Ishikawa (cell line): ENCODE data around the gene CORIN.

Experiments used
- CEBPB ChIP-seq: IDR thresholded peaks from 2 replicates; pipeline ENCODE4 v1.6.1; 2012
- CREB1 ChIP-seq: IDR thresholded peaks from 2 replicates; pipeline ENCODE4 v1.6.1; 2012; ENCODE audit warnings: low read depth
- EP300 ChIP-seq: IDR thresholded peaks from 2 replicates; pipeline ENCODE4 v1.6.1; 2012; ENCODE audit warnings: borderline replicate concordance
- NFIC ChIP-seq: IDR thresholded peaks from 2 replicates; pipeline ENCODE4 v1.6.1; 2012
- RAD21 ChIP-seq: IDR thresholded peaks from 2 replicates; pipeline ENCODE4 v1.6.1; 2012; ENCODE audit warnings: low read depth
- TAF1 ChIP-seq: IDR thresholded peaks from 2 replicates; pipeline ENCODE4 v1.6.1; 2012; ENCODE audit warnings: low read depth, mild to moderate bottlenecking
- TCF12 ChIP-seq: IDR thresholded peaks from 2 replicates; pipeline ENCODE4 v1.6.1; 2012; ENCODE audit warnings: low read depth
- TEAD4 ChIP-seq: IDR thresholded peaks from 2 replicates; pipeline ENCODE4 v1.6.1; 2012
- YY1 ChIP-seq: IDR thresholded peaks from 2 replicates; pipeline ENCODE4 v1.6.1; 2012; ENCODE audit warnings: low read depth
- TF ChIP-seq, protein P1 (sequence below): IDR thresholded peaks from 2 replicates; pipeline ENCODE4 v1.6.1; 2012; ENCODE audit warnings: low read depth, mild to moderate bottlenecking
- TF ChIP-seq, protein P2 (sequence below): IDR thresholded peaks from 2 replicates; pipeline ENCODE4 v1.6.1; 2012

DNA sequence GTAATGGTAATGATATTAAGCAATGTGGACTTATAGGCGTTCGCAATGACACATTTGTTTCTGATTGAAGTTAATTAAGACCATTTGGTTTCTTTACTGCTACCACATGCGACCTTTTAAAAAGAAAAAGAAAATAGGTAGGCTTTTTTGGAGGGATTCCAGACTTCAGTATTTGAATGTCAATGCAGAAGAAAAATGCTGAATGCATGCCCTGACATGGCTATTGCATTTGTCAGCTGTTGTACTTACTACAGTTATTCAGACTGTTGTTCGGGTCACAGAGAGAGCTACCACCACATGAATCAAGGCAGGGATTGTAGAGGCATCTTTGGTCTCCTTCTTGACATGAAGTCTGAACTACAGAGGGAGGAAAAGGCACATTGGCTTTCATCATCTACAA, 163.7 kb downstream of the CORIN start:
- TF ChIP-seq YY1 (no peak), RAD21 (no peak), CEBPB (no peak), EP300 (no peak), TEAD4 (no peak), NFIC (no peak), CREB1 (no peak), TCF12 (no peak), TAF1 (no peak)
- TF ChIP-seq, protein P1, sequence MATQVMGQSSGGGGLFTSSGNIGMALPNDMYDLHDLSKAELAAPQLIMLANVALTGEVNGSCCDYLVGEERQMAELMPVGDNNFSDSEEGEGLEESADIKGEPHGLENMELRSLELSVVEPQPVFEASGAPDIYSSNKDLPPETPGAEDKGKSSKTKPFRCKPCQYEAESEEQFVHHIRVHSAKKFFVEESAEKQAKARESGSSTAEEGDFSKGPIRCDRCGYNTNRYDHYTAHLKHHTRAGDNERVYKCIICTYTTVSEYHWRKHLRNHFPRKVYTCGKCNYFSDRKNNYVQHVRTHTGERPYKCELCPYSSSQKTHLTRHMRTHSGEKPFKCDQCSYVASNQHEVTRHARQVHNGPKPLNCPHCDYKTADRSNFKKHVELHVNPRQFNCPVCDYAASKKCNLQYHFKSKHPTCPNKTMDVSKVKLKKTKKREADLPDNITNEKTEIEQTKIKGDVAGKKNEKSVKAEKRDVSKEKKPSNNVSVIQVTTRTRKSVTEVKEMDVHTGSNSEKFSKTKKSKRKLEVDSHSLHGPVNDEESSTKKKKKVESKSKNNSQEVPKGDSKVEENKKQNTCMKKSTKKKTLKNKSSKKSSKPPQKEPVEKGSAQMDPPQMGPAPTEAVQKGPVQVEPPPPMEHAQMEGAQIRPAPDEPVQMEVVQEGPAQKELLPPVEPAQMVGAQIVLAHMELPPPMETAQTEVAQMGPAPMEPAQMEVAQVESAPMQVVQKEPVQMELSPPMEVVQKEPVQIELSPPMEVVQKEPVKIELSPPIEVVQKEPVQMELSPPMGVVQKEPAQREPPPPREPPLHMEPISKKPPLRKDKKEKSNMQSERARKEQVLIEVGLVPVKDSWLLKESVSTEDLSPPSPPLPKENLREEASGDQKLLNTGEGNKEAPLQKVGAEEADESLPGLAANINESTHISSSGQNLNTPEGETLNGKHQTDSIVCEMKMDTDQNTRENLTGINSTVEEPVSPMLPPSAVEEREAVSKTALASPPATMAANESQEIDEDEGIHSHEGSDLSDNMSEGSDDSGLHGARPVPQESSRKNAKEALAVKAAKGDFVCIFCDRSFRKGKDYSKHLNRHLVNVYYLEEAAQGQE: no peak
- TF ChIP-seq, protein P2, sequence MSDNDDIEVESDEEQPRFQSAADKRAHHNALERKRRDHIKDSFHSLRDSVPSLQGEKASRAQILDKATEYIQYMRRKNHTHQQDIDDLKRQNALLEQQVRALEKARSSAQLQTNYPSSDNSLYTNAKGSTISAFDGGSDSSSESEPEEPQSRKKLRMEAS: no peak
